Activated B cell treated with CpG ODN at 0.5 μM for 24 hours (primary cell): ENCODE results near the gene BNIP1. TPM values are rescaled to one million over a fixed set of nuclear protein-coding genes. Genes with fewer than 3 reads are reported as not detected.

Experiments
- ATAC-seq: fragments of 200-7000 bp; cut with Tn5 transposase; one replicate; pipeline ENCODE4 v1.10.0; 2021; ENCODE audit warnings: low read depth, mild to moderate bottlenecking, moderate library complexity
- CTCF ChIA-PET: fragments of 350-600 bp; sonication (Branson Sonifier 250); formaldehyde crosslinking; loops from one replicate; lab custom pipeline; 2021; ENCODE audit warnings: antibody characterized with exemption; lab: Charles Lee
- POLR2A ChIA-PET: fragments of 350-600 bp; sonication (Branson Sonifier 250); formaldehyde crosslinking; loops from one replicate; lab custom pipeline; 2021; ENCODE audit warnings: antibody characterized with exemption; lab: Charles Lee
- DNase-seq: peaks from one replicate; pipeline ENCODE4 v3.0.0; 2022
- H3K27ac Mint-ChIP-seq: one replicate; pipeline ENCODE4 v1.8.0; 2020; ENCODE audit warnings: mixed read lengths
- H3K27me3 Mint-ChIP-seq: one replicate; pipeline ENCODE4 v1.8.0; 2021; ENCODE audit warnings: mixed read lengths
- H3K36me3 Mint-ChIP-seq: one replicate; pipeline ENCODE4 v1.8.0; 2021; ENCODE audit warnings: low read depth, mixed read lengths
- H3K4me1 Mint-ChIP-seq: one replicate; pipeline ENCODE4 v1.8.0; 2021; ENCODE audit warnings: mixed read lengths
- H3K4me3 Mint-ChIP-seq: one replicate; pipeline ENCODE4 v1.8.0; 2020; ENCODE audit warnings: mild to moderate bottlenecking, mixed read lengths
- H3K9me3 Mint-ChIP-seq: one replicate; pipeline ENCODE4 v1.8.0; 2020; ENCODE audit warnings: mixed read lengths
- intact Hi-C: fragments of 100-400 bp; cut with micrococcal nuclease; formaldehyde crosslinking; loops from one replicate; pipeline ENCODE4 v1.15.1; 2024
- total RNA-seq: library from RNA; stranded (reverse); gene quantifications from 2 replicates; pipeline ENCODE4 v1.2.3, GENCODE V29; 2022
- TF ChIP-seq, protein P1 (sequence below): fragments of 200-600 bp; IDR thresholded peaks from one replicate; pipeline ENCODE4 v1.8.0; 2022; ENCODE audit warnings: antibody characterized with exemption, mild to moderate bottlenecking

The BNIP1 gene
- total RNA-seq, 1 donor from 2014 or later: 20.2 TPM

DNA sequence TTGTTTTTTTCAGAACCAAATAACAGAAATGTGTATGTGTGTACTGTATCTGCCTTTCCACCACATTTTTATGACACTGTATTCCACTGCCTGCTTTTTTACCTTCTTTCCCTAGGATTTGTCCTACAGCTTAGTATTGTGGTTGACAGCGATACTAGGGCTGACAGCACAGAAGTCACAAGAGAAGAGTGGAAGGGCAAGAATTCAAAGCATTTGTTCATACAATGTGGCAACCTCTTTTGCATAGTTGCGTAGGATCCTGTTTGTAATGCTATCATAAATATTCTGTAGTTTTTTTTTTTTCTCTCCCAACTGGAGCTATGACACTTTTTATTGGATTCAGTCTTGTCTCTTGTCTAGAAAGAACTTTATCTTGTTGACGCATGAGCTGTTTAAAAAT lies 5.6 kb upstream of the BNIP1 start:
- ATAC-seq (no peak), DNase-seq (no peak)
- no peaks in the 10 kb centered on the region for H3K9me3 Mint-ChIP-seq
- no peaks in the 10 kb centered on the region for H3K4me1 Mint-ChIP-seq
- no peaks in the 10 kb centered on the region for H3K27me3 Mint-ChIP-seq
- H3K4me3 Mint-ChIP-seq: no peak overlapping the region
- H3K36me3 Mint-ChIP-seq: peaks cover 40% of the 10 kb centered on the region
- no peak overlapping the region for H3K27ac Mint-ChIP-seq
- TF ChIP-seq, protein P1, sequence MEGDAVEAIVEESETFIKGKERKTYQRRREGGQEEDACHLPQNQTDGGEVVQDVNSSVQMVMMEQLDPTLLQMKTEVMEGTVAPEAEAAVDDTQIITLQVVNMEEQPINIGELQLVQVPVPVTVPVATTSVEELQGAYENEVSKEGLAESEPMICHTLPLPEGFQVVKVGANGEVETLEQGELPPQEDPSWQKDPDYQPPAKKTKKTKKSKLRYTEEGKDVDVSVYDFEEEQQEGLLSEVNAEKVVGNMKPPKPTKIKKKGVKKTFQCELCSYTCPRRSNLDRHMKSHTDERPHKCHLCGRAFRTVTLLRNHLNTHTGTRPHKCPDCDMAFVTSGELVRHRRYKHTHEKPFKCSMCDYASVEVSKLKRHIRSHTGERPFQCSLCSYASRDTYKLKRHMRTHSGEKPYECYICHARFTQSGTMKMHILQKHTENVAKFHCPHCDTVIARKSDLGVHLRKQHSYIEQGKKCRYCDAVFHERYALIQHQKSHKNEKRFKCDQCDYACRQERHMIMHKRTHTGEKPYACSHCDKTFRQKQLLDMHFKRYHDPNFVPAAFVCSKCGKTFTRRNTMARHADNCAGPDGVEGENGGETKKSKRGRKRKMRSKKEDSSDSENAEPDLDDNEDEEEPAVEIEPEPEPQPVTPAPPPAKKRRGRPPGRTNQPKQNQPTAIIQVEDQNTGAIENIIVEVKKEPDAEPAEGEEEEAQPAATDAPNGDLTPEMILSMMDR: no peak
- intact Hi-C loops: no loop called here
- POLR2A ChIA-PET: no interaction called here
- CTCF ChIA-PET: no interaction called here

- no peak overlapping the region for H3K27ac Mint-ChIP-seq
- no peak for DNase-seq
- CTCF ChIA-PET: no interaction called here
- POLR2A ChIA-PET: interaction anchor here (0.6 kb wide), 1 partner anchor 82 kb away, joined by 4 read pairs; no protein-coding TSS in a partner anchor
- ATAC-seq: no peak
- no peaks in the 10 kb centered on the region for H3K9me3 Mint-ChIP-seq
- peaks cover 3% of the 10 kb centered on the region for H3K4me1 Mint-ChIP-seq
- intact Hi-C loops: no loop called here
- H3K4me3 Mint-ChIP-seq: no peak overlapping the region
- no peaks in the 10 kb centered on the region for H3K27me3 Mint-ChIP-seq
- TF ChIP-seq, protein P1: no peak
- peaks cover 37% of the 10 kb centered on the region for H3K36me3 Mint-ChIP-seq
These were observed 4.7 kb upstream of the BNIP1 start for GRCh38 chr5:173139631-173140030.

- TF ChIP-seq, protein P1: no peak
- H3K36me3 Mint-ChIP-seq: peaks cover 32% of the 10 kb centered on the region
- CTCF ChIA-PET: no interaction called here
These were observed 3.6 kb upstream of the BNIP1 start for GRCh38 chr5:173140769-173141168.

GRCh38 chr5:173143567-173143966 lies 764 bp upstream of the BNIP1 start:
- Mint-ChIP-seq H3K4me3 (no peak overlapping the region), H3K27ac (no peak overlapping the region), H3K4me1 (peaks cover 12% of the 10 kb centered on the region), H3K27me3 (no peaks in the 10 kb centered on the region), H3K9me3 (no peaks in the 10 kb centered on the region), H3K36me3 (peaks cover 32% of the 10 kb centered on the region)
- intact Hi-C loops: no loop called here
- CTCF ChIA-PET: interaction anchor here (1.8 to 2.3 kb wide), 2 partner anchors 160 to 165 kb away, joined by 9 to 15 read pairs; partner anchors contain the start of gene ATP6V0E1
- ATAC-seq (no peak), DNase-seq (no peak)
- POLR2A ChIA-PET: interaction anchor here (0.6 to 2.4 kb wide), 4 partner anchors 160 to 940 kb away, joined by 4 to 46 read pairs (median 10); partner anchors contain the start of gene ATP6V0E1
- TF ChIP-seq, protein P1: no peak

More at GRCh38 chr5:173140769-173141168, 3.6 kb upstream of the BNIP1 start:
- intact Hi-C loops: no loop called here
- no peak overlapping the region for H3K27ac Mint-ChIP-seq
- POLR2A ChIA-PET: interaction anchor here (2.6 kb wide), 1 partner anchor 157 kb away, joined by 8 read pairs; the partner anchor contains the start of gene ATP6V0E1
- no peak overlapping the region for H3K4me3 Mint-ChIP-seq
- DNase-seq (no peak), ATAC-seq (no peak)
- peaks cover 10% of the 10 kb centered on the region for H3K4me1 Mint-ChIP-seq
- no peaks in the 10 kb centered on the region for H3K9me3 Mint-ChIP-seq
- H3K27me3 Mint-ChIP-seq: no peaks in the 10 kb centered on the region

- Mint-ChIP-seq H3K27me3 (no peaks in the 10 kb centered on the region), H3K9me3 (no peaks in the 10 kb centered on the region), H3K36me3 (peaks cover 55% of the 10 kb centered on the region), H3K4me3 (no peak overlapping the region), H3K27ac (no peak overlapping the region), H3K4me1 (peaks cover 12% of the 10 kb centered on the region)
- ChIA-PET CTCF (no interaction called here), POLR2A (no interaction called here)
- DNase-seq (no peak), ATAC-seq (no peak)
- TF ChIP-seq, protein P1: no peak
- intact Hi-C loops: no loop called here
These were observed 4.0 kb downstream of the BNIP1 start for GRCh38 chr5:173148354-173148753.
